Measurements from ENCODE around the gene CCNJ.

CCNJ gene

GRCh38 chr10:96089670-96090462 is 46.5 kb downstream of the CCNJ start:
- peaks cover 21% of the 10 kb centered on the region for H3K27me3 Mint-ChIP-seq
- peaks cover 13% of the 10 kb centered on the region for H3K36me3 Mint-ChIP-seq
- peak overlapping the region; percentile 98 for H3K27ac Mint-ChIP-seq
- peak overlapping the region; percentile 90 for H3K4me3 Mint-ChIP-seq
- H3K9me3 Mint-ChIP-seq = no peaks in the 10 kb centered on the region
- H3K4me1 Mint-ChIP-seq = peaks cover 12% of the 10 kb centered on the region

DNA sequence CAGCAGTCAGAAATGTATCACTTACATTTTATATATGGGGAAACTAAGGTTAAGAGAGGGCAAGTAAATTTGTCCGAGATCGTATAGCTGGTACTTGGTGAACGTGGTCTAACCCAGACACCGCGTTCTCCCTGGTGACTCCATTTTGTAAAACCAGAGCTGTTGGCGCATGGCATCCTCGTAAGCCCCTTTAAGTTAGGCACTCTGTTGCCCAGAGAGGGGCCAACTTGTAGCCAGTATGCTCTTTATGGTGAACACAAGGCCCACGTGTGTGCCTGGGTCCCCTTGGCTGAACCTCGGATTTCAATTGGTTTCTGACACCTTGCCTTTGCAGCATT is 47.0 kb downstream of the CCNJ start:
- H3K27ac Mint-ChIP-seq = peak overlapping the region; percentile 98
- peaks cover 10% of the 10 kb centered on the region for H3K36me3 Mint-ChIP-seq
- peak overlapping the region; percentile 90 for H3K4me3 Mint-ChIP-seq
- H3K9me3 Mint-ChIP-seq = no peaks in the 10 kb centered on the region
- peaks cover 26% of the 10 kb centered on the region for H3K27me3 Mint-ChIP-seq
- peaks cover 12% of the 10 kb centered on the region for H3K4me1 Mint-ChIP-seq

DNA sequence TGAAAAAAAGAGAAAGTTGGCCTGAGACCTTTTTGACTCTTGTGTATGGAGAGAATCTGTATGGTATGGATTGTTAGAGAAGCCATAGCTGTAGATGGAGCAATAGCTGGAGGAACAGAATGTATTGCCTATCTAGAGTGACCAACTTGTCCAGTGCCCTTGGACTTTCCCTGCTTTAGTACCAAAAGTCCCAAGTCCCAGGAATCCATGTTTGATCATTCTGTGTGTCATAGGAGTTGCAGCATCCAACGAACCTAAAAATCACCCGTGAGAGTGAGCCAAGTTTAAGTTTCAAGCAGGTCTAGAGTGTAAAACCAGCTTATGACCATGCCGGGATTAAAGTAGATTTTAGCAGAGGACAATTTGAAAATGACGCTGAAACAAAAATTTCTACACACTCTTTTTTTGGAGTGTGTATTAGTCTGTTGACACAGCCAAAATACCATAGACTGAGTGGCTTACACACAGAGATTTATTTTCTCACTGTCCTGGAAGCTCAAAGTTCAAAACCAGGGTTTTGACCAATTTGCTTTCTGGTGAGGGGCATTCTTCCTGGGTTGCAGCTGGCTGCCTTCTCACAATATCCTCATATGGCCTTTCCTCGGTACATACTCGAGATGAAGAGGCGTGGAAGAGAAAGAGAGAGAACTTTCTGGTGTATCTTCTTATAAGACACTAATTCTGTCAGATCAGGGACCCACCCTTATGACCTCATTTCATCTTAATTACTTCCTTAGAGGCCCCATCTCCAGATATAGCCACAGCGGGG is 49.8 kb downstream of the CCNJ start:
- H3K36me3 Mint-ChIP-seq = peaks cover 10% of the 10 kb centered on the region
- H3K4me3 Mint-ChIP-seq = no peak overlapping the region
- H3K9me3 Mint-ChIP-seq = no peaks in the 10 kb centered on the region
- peaks cover 46% of the 10 kb centered on the region for H3K27me3 Mint-ChIP-seq
- H3K4me1 Mint-ChIP-seq = peaks cover 12% of the 10 kb centered on the region
- H3K27ac Mint-ChIP-seq = no peak overlapping the region

GRCh38 chr10:96093948-96094347 is 50.6 kb downstream of the CCNJ start:
- Mint-ChIP-seq H3K4me1 (peaks cover 11% of the 10 kb centered on the region), H3K36me3 (peaks cover 10% of the 10 kb centered on the region), H3K27me3 (peaks cover 48% of the 10 kb centered on the region), H3K27ac (no peak overlapping the region), H3K9me3 (no peaks in the 10 kb centered on the region), H3K4me3 (no peak overlapping the region)

- Mint-ChIP-seq H3K27ac (no peak overlapping the region), H3K27me3 (peaks cover 66% of the 10 kb centered on the region), H3K36me3 (peaks cover 4% of the 10 kb centered on the region), H3K9me3 (no peaks in the 10 kb centered on the region), H3K4me1 (no peaks in the 10 kb centered on the region), H3K4me3 (no peak overlapping the region)
Observed at GRCh38 chr10:96096958-96097357, 53.6 kb downstream of the CCNJ start.

GRCh38 chr10:96097865-96098264 is 54.5 kb downstream of the CCNJ start:
- Mint-ChIP-seq H3K27ac (no peak overlapping the region), H3K36me3 (peaks cover 2% of the 10 kb centered on the region), H3K4me3 (no peak overlapping the region), H3K9me3 (no peaks in the 10 kb centered on the region), H3K4me1 (no peaks in the 10 kb centered on the region), H3K27me3 (peaks cover 62% of the 10 kb centered on the region)

- Mint-ChIP-seq H3K27me3 (peaks cover 60% of the 10 kb centered on the region), H3K27ac (no peak overlapping the region), H3K9me3 (peaks cover 22% of the 10 kb centered on the region), H3K36me3 (peaks cover 9% of the 10 kb centered on the region), H3K4me1 (no peaks in the 10 kb centered on the region), H3K4me3 (no peak overlapping the region)
Observed at GRCh38 chr10:96107623-96108038, 64.2 kb downstream of the CCNJ start.
